ENCODE results near the gene PLK3.

DNA sequence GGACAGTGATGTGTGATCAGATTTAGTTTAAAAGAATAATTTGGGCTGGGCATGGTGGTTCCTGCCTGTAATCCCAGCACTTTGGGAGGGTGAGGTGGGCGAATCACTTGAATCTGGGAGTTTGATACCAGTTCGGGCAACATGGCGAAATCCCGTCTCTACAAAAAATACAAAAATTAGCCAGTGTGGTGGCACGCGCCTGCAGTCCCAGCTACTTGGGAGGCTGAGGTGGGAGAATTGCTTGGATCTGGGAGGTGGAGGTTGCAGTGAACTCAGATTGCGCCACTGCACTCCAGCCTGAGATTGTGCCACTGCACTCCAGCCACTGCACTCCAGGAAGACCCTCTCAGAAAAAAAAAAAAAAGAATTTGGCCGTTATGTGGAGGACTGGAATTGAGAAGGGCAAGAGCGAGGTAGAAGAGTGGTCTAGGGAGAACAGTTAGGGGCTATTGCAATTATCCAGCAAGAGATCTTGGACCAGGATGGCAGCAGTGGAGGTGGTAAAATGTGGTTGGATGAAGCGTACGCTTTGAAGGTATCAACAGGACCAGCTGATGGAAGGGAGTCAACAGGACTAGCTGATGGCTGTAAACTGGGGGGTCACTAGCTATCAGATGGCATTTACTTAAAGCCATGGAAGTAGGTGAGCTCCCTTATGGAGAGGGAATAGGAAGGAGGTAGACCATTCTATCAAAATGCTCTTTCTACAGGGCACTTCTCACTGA lies 17.8 kb downstream of the PLK3 start:
- TF ChIP-seq, protein P1, sequence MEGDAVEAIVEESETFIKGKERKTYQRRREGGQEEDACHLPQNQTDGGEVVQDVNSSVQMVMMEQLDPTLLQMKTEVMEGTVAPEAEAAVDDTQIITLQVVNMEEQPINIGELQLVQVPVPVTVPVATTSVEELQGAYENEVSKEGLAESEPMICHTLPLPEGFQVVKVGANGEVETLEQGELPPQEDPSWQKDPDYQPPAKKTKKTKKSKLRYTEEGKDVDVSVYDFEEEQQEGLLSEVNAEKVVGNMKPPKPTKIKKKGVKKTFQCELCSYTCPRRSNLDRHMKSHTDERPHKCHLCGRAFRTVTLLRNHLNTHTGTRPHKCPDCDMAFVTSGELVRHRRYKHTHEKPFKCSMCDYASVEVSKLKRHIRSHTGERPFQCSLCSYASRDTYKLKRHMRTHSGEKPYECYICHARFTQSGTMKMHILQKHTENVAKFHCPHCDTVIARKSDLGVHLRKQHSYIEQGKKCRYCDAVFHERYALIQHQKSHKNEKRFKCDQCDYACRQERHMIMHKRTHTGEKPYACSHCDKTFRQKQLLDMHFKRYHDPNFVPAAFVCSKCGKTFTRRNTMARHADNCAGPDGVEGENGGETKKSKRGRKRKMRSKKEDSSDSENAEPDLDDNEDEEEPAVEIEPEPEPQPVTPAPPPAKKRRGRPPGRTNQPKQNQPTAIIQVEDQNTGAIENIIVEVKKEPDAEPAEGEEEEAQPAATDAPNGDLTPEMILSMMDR (IDR thresholded peaks at IDR 0.05) = no peak
- no peak for TF ChIP-seq POLR2A (IDR thresholded peaks at IDR 0.05)

All from body of pancreas (tissue), 4 donors.